DMS153 treated with DMSO at 0.1 percent for 48 hours (cell line): Measurements from ENCODE around the gene ERCC2.

Source experiments
- DNase-seq: peaks from one replicate; lab custom pipeline; 2025; ENCODE audit not compliant: unreplicated experiment; lab: John Stamatoyannopoulos, UW

ERCC2 gene

GRCh38 chr19:45306040-45306439 lies 64.3 kb downstream of the ERCC2 start:
- no peak for DNase-seq

GRCh38 chr19:45305421-45305820 lies 65.0 kb downstream of the ERCC2 start:
- DNase-seq, result no peak

DNA sequence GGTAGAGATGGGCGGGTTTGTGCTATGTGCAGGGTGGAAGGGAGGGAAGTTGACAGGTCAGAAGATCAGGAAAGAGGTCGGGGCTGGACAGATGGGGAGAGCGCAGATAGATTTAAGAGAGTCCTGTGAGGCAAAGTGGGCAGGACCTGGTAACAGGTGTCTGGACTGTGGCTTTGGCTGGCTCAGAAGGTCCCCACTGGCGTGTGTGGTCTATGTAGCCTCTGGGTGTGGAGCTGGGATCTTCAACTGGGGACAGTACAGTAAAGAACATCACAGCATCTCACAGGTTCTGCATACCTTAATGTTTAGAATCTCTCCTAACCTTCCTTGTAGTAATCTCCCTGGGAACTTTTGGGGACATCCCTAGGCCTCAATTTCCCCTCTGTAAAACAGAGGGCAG lies 65.4 kb downstream of the ERCC2 start:
- DNase-seq, result no peak

GRCh38 chr19:45304141-45304926 lies 66.0 kb downstream of the ERCC2 start:
- no peak for DNase-seq

DNA sequence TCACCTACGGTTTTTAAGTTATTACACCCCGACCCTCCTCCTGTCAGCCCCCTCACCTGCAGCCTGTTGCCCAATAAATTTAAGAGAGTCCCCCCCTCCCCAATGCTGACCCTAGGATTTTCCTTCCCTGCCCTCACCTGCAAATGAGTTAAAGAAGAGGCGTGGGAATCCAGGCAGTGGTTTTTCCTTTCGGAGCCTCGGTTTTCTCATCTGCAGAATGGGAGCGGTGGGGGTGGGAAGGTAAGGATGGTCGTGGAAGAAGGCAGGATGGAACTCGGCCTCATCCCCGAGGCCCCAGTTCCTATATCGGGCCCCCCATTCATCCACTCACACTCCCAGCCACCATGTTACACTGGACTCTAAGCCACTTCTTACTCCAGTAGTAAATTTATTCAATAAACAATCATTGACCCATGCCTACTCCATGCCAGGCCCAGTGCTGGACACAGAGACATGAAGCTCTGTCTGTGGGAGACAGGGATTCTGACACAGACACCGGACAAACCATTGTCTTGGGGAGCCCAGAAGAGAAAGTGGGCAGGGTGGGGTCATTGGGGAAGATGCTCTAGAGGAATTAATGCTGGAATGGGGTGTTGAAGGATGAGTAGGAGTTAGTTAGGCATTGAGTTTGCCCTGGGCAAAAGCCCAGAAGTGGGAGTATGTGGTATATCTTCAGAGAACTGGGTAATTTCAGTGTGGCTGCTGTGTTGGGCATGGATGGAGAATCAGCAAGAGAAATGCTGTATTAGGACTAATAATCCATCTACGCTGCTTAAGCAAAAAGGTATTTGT lies 66.9 kb downstream of the ERCC2 start:
- DNase-seq, result no peak

GRCh38 chr19:45302416-45302815 lies 68.0 kb downstream of the ERCC2 start:
- DNase-seq, result no peak
